Testis (tissue), 3 donors: ENCODE results near the gene EPHA7. TPM values are rescaled to one million over a fixed set of nuclear protein-coding genes. Genes with fewer than 3 reads are reported as not detected.

Experiments
- DNase-seq: peaks from one replicate; pipeline ENCODE4 v3.0.0-alpha.2; 2019
- H3K27ac ChIP-seq, 2 donors: fragments of 200-600 bp; sonication (generic); one replicate each; pipeline ENCODE4 v1.5.1; 2019
- H3K27me3 ChIP-seq: fragments of 200-600 bp; sonication (generic); one replicate; pipeline ENCODE4 v1.5.1; 2019
- H3K36me3 ChIP-seq: fragments of 200-600 bp; sonication (generic); one replicate; pipeline ENCODE4 v1.5.1; 2017; ENCODE audit warnings: low read depth; ENCODE audit errors: missing control alignments
- H3K4me1 ChIP-seq: fragments of 200-600 bp; sonication (generic); one replicate; pipeline ENCODE4 v1.5.1; 2019
- H3K4me3 ChIP-seq, 2 donors: fragments of 200-600 bp; sonication (generic); one replicate each; pipeline ENCODE4 v1.5.1; 2017 to 2019
- H3K9me3 ChIP-seq: fragments of 200-600 bp; sonication (generic); one replicate; pipeline ENCODE4 v1.5.1; 2017
- CTCF ChIP-seq, 3 experiments: fragments of 450-650 bp in 2 of 3; fragments of 200-600 bp in 1 of 3; sonication (generic) in 1 of 3; IDR thresholded peaks; one replicate each; pipeline ENCODE4 v1.5.1; 2016 to 2019; ENCODE audit warnings: antibody characterized with exemption in 3 of 3, mild to moderate bottlenecking in 2 of 3, moderate library complexity in 1 of 3
- POLR2A ChIP-seq: fragments of 450-650 bp; IDR thresholded peaks from one replicate; pipeline ENCODE4 v1.6.1; 2017; ENCODE audit warnings: antibody characterized with exemption, mild to moderate bottlenecking, moderate library complexity
- WGBS, 2 donors: methylation state at CpG; one replicate each; pipeline ENCODE4 v1.1.5; 2018; 5-methylcytosine and 5-hydroxymethylcytosine counted together
- intact Hi-C: fragments of 100-400 bp; cut with DNase I; formaldehyde crosslinking; loops from one replicate; pipeline ENCODE4 v1.15.1; 2023; ENCODE audit warnings: low total_unique reads
- polyA plus RNA-seq: library from polyadenylated mRNA; stranded (reverse); fragments of 350-450 nt; fragmentation: Illumina TruSeq; extraction: RNeasy Lipid Tissue Mini Kit (QIAGEN cat#74804); gene quantifications from one replicate; pipeline ENCODE4 v1.2.3, GENCODE V29; 2014; ENCODE audit warnings: low read depth, low replicate concordance; ENCODE audit not compliant: insufficient read depth
- total RNA-seq, 2 donors: library from RNA; depleted of rRNA; stranded (reverse); fragments of >200 nt; gene quantifications; one replicate each; pipeline ENCODE4 v1.2.3, GENCODE V29; 2016

The EPHA7 gene
- total and polyA plus RNA-seq, 3 donors from 2014 or later = 3.4 to 7.2 (median 4.8) TPM

GRCh38 chr6:93369586-93370134, 49.7 kb downstream of the EPHA7 start:
- Histone ChIP-seq H3K4me3 (no peak overlapping the region), H3K27ac (no peak overlapping the region), H3K4me1 (no peaks in the 10 kb centered on the region), H3K27me3 (no peaks in the 10 kb centered on the region), H3K36me3 (no peaks in the 10 kb centered on the region), H3K9me3 (no peaks in the 10 kb centered on the region)
- no peak for TF ChIP-seq POLR2A
- TF ChIP-seq CTCF (IDR thresholded peaks at IDR 0.05) = no peak
- 77 to 87% methylated on average over 3 of the region's 3 CpGs for WGBS, 2 donors
- intact Hi-C loops = no loop called here
- no peak for DNase-seq

- no peak for TF ChIP-seq POLR2A
- no peak for TF ChIP-seq CTCF (IDR thresholded peaks at IDR 0.05)
- Histone ChIP-seq H3K36me3 (no peaks in the 10 kb centered on the region), H3K4me1 (no peaks in the 10 kb centered on the region), H3K9me3 (no peaks in the 10 kb centered on the region), H3K27me3 (no peaks in the 10 kb centered on the region), H3K4me3 (no peak overlapping the region), H3K27ac (no peak overlapping the region)
- no peak for DNase-seq
- 88 to 92% methylated on average over 7 of the region's 7 CpGs for WGBS, 2 donors
- intact Hi-C loops = no loop called here
These were observed 52.9 kb downstream of the EPHA7 start for GRCh38 chr6:93366506-93366905.

DNA sequence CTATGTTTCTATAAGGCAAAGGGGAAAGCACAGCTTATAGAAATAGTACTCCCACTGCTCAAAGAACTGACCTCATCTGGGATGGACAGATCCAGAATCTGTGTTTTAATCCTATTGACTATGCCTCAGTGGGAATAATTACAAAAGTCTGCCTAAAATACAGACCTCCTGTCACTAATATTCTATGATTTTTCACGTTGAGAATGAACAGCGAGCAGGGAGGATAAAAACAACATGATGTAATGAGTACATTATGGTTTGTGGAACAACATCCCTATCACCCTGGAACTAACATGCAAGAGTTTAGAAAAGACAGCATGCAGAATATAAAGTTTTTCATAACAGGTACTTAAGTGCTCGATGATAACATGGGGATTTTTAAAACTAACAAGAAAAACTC, 53.9 kb downstream of the EPHA7 start:
- intact Hi-C loops = no loop called here
- TF ChIP-seq POLR2A (no peak), CTCF (IDR thresholded peaks at IDR 0.05) (no peak)
- no peaks in the 10 kb centered on the region for H3K9me3 ChIP-seq
- H3K27ac ChIP-seq = no peak overlapping the region
- H3K36me3 ChIP-seq = no peaks in the 10 kb centered on the region
- H3K4me1 ChIP-seq = no peaks in the 10 kb centered on the region
- no peaks in the 10 kb centered on the region for H3K27me3 ChIP-seq
- 78 to 84% methylated on average over 3 of the region's 3 CpGs for WGBS, 2 donors
- no peak overlapping the region for H3K4me3 ChIP-seq
- DNase-seq = no peak

DNA sequence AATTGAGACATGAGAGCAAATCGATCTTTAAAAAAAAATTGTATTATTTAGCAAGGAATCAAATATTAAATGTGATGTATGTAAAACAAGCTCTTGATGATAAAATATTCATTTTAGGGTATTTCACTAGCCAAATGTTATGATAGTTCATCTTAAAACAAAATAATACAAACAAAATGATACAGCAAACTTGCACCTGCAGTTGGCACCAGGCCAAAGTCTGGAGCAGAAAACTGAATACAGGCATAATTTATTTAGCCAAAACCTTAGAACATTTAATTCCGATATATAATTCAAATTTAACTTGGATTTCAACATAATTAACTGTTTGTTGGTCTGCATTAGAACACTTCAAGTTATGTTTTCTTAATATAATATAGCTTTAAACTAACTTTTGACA, 60.9 kb downstream of the EPHA7 start:
- no peak for DNase-seq
- intact Hi-C loops = no loop called here
- no peaks in the 10 kb centered on the region for H3K36me3 ChIP-seq
- H3K4me3 ChIP-seq = no peak overlapping the region
- H3K27me3 ChIP-seq = no peaks in the 10 kb centered on the region
- WGBS, 2 donors = 83 to 86% methylated on average over 2 of the region's 2 CpGs
- no peaks in the 10 kb centered on the region for H3K9me3 ChIP-seq
- no peak for TF ChIP-seq CTCF (IDR thresholded peaks at IDR 0.05)
- TF ChIP-seq POLR2A = no peak
- H3K27ac ChIP-seq = no peak overlapping the region
- H3K4me1 ChIP-seq = no peaks in the 10 kb centered on the region

GRCh38 chr6:93352604-93353003, 66.8 kb downstream of the EPHA7 start:
- Histone ChIP-seq H3K27me3 (no peaks in the 10 kb centered on the region), H3K9me3 (no peaks in the 10 kb centered on the region), H3K27ac (no peak overlapping the region), H3K4me3 (no peak overlapping the region), H3K36me3 (no peaks in the 10 kb centered on the region), H3K4me1 (no peaks in the 10 kb centered on the region)
- DNase-seq = no peak
- intact Hi-C loops = no loop called here
- WGBS, 2 donors = 81 to 91% methylated on average over 1 of the region's 1 CpG
- TF ChIP-seq CTCF (IDR thresholded peaks at IDR 0.05) (no peak), POLR2A (no peak)
